ENCODE measurements around the gene LEMD3. TPM values are rescaled to one million over a fixed set of nuclear protein-coding genes. Genes with fewer than 3 reads are reported as not detected.
A peak's percentile ranks its signal among the peaks of the same experiment; 100 is the strongest.

Gene LEMD3
- total RNA-seq, 1 experiment from 2014 or later = 26.9 TPM

GRCh38 chr12:65168681-65169319 lies 583 bp upstream of the LEMD3 start:
- ChIA-PET CTCF (interaction anchor here (0.6 kb wide), 1 partner anchor 102 kb away, joined by 13 read pairs; no protein-coding TSS in a partner anchor), POLR2A (interaction anchor here (0.6 to 1.4 kb wide), 3 partner anchors 11 to 1134 kb away, joined by 3 to 11 read pairs (median 4); no protein-coding TSS in a partner anchor)
- ATAC-seq = no peak; the same call in 1 of the 2 replicates
- H3K27ac ChIP-seq (ENCODE audit: low read length) = peak overlapping the region; percentile 83
- DNase-seq (ENCODE audit: low read depth, low spot score) = no peak
- TSS peak; percentile 95 for BruUV-seq (replicated peaks)
- no peak for TF ChIP-seq POLR2AphosphoS5 (IDR thresholded peaks at IDR 0.05; ENCODE audit: low read depth, low read length)
- no peak for TF ChIP-seq TCF7L2 (IDR thresholded peaks at IDR 0.05; ENCODE audit: low read depth, low read length)
- no peak for TF ChIP-seq CTCF (IDR thresholded peaks at IDR 0.05)
- TF ChIP-seq SIN3A (IDR thresholded peaks at IDR 0.05; ENCODE audit: borderline replicate concordance, insufficient read depth, low read depth, low read length) = no peak
- no peak for TF ChIP-seq REST (IDR thresholded peaks at IDR 0.05; ENCODE audit: insufficient read depth in 1 of 2, low read depth in 2 of 2, low read length in 1 of 2)
- H3K4me1 ChIP-seq (ENCODE audit: control insufficient read depth, insufficient read depth, low read length) = peaks cover 13% of the 10 kb centered on the region
- peak overlapping the region; percentile 81 to 82 for H3K4me3 ChIP-seq (ENCODE audit: low read depth in 2 of 2, low read length in 2 of 2)
- in situ Hi-C loops (cut with HindIII; ENCODE audit: low pct_unique_long_range_greater_than_20kb, low sequenced_read_pairs) = no loop called here
- H3K9me3 ChIP-seq (ENCODE audit: control insufficient read depth, insufficient read depth, low read depth, low read length) = no peaks in the 10 kb centered on the region
- intact Hi-C loops (cut with micrococcal nuclease; ENCODE audit: unreplicated experiment) = no loop called here
- peaks cover 2% of the 10 kb centered on the region for H3K36me3 ChIP-seq (ENCODE audit: control insufficient read depth, insufficient read depth, low read length)
- no peaks in the 10 kb centered on the region for H3K27me3 ChIP-seq (ENCODE audit: control insufficient read depth, insufficient read depth, low read length)

- Histone ChIP-seq H3K27me3 (ENCODE audit: control insufficient read depth, insufficient read depth, low read length) (no peaks in the 10 kb centered on the region), H3K36me3 (ENCODE audit: control insufficient read depth, insufficient read depth, low read length) (peaks cover 3% of the 10 kb centered on the region), H3K9me3 (ENCODE audit: control insufficient read depth, insufficient read depth, low read depth, low read length) (no peaks in the 10 kb centered on the region), H3K4me3 (ENCODE audit: low read depth in 2 of 2, low read length in 2 of 2) (peak overlapping the region; percentile 81 to 82), H3K4me1 (ENCODE audit: control insufficient read depth, insufficient read depth, low read length) (peaks cover 13% of the 10 kb centered on the region), H3K27ac (ENCODE audit: low read length) (peak overlapping the region; percentile 83)
- CTCF ChIA-PET = no interaction called here
- in situ Hi-C loops (cut with HindIII; ENCODE audit: low pct_unique_long_range_greater_than_20kb, low sequenced_read_pairs) (no loop called here), intact Hi-C loops (cut with micrococcal nuclease; ENCODE audit: unreplicated experiment) (no loop called here)
- TF ChIP-seq POLR2AphosphoS5 (IDR thresholded peaks at IDR 0.05; ENCODE audit: low read depth, low read length) (no peak), REST (IDR thresholded peaks at IDR 0.05; ENCODE audit: insufficient read depth in 1 of 2, low read depth in 2 of 2, low read length in 1 of 2) (no peak), SIN3A (IDR thresholded peaks at IDR 0.05; ENCODE audit: borderline replicate concordance, insufficient read depth, low read depth, low read length) (no peak; the same call in 1 of the 2 replicates), TCF7L2 (IDR thresholded peaks at IDR 0.05; ENCODE audit: low read depth, low read length) (no peak), CTCF (IDR thresholded peaks at IDR 0.05) (no peak)
- no TSS peak for BruUV-seq (replicated peaks)
- peak; percentile 81 for ATAC-seq
- no peak for DNase-seq (ENCODE audit: low read depth, low spot score)
- POLR2A ChIA-PET = interaction anchor here (0.6 kb wide), 1 partner anchor 13 kb away, joined by 4 read pairs; no protein-coding TSS in a partner anchor
These were observed 962 bp downstream of the LEMD3 start for GRCh38 chr12:65170209-65170881.
